GM21717 (cell line): ENCODE measurements around the gene TSPAN17.
"Not testable (repeated sequence)": the region's sequence is repeated elsewhere in the genome, so short reads cannot be mapped to it uniquely, and the experiment has no call there.

Experiments
- ATAC-seq: cut with Tn5 transposase; IDR thresholded peaks from one replicate; pipeline ENCODE4 v1.9.1; 2021; ENCODE audit warnings: mild to moderate bottlenecking, moderate library complexity; ENCODE audit not compliant: unreplicated experiment

The TSPAN17 gene

GRCh38 chr5:176647030-176647842 is at the start of gene TSPAN17:
Gene TSPAN17, plus strand, starts transcription at chr5:176647484. Its CDS starts 132 bp downstream, at chr5:176647616.
- ATAC-seq, result peak; percentile 93

- ATAC-seq, result not testable (repeated sequence)
These were observed 47.4 kb upstream of the TSPAN17 start for GRCh38 chr5:176599749-176600430.

- no peak for ATAC-seq
These were observed 45.3 kb upstream of the TSPAN17 start for GRCh38 chr5:176601901-176602482.

GRCh38 chr5:176603091-176603490 is 44.2 kb upstream of the TSPAN17 start:
- no peak for ATAC-seq

- ATAC-seq, result no peak
These were observed 41.3 kb upstream of the TSPAN17 start for GRCh38 chr5:176606032-176606431.

- no peak for ATAC-seq
These were observed 40.4 kb upstream of the TSPAN17 start for GRCh38 chr5:176606875-176607274.

- no peak for ATAC-seq
These were observed 39.1 kb upstream of the TSPAN17 start for GRCh38 chr5:176608142-176608705.

- ATAC-seq, result no peak
These were observed 38.2 kb upstream of the TSPAN17 start for GRCh38 chr5:176608937-176609723.

- ATAC-seq, result peak; percentile 56
These were observed 37.4 kb upstream of the TSPAN17 start, which contains the start of gene GPRIN1 for GRCh38 chr5:176609724-176610434. Gene GPRIN1, minus strand, starts transcription at chr5:176610156. Its CDS starts 10,322 bp downstream, at chr5:176599834.

- peak; percentile 7 for ATAC-seq
These were observed 36.9 kb upstream of the TSPAN17 start for GRCh38 chr5:176610435-176610773.

- ATAC-seq, result no peak
These were observed 35.8 kb upstream of the TSPAN17 start for GRCh38 chr5:176611435-176611834.

- no peak for ATAC-seq
These were observed 35.3 kb upstream of the TSPAN17 start for GRCh38 chr5:176612008-176612407.

GRCh38 chr5:176612855-176613254 is 34.4 kb upstream of the TSPAN17 start:
- no peak for ATAC-seq

GRCh38 chr5:176614805-176615478 is 32.3 kb upstream of the TSPAN17 start:
- ATAC-seq, result no peak

- ATAC-seq, result no peak
These were observed 30.8 kb upstream of the TSPAN17 start for GRCh38 chr5:176616511-176616910.

- ATAC-seq, result no peak
These were observed 28.5 kb upstream of the TSPAN17 start for GRCh38 chr5:176618783-176619182.

GRCh38 chr5:176619203-176619568 is 28.1 kb upstream of the TSPAN17 start:
- ATAC-seq, result peak; percentile 65

GRCh38 chr5:176619569-176620332 is 27.5 kb upstream of the TSPAN17 start:
- no peak for ATAC-seq
